HK-2 (cell line): ENCODE measurements around the gene TMEM200B.
"Not testable (repeated sequence)": the region's sequence is repeated elsewhere in the genome, so short reads cannot be mapped to it uniquely, and the experiment has no call there.

Experiments used
- DNase-seq: peaks from one replicate; pipeline ENCODE4 v3.0.0-alpha.2; 2018; ENCODE audit not compliant: unreplicated experiment

TMEM200B gene

GRCh38 chr1:29123887-29124365, at the start of gene TMEM200B:
TSS of gene TMEM200B (minus strand) at chr1:29123903. CDS start at chr1:29121828, 2,075 bp downstream.
- peak; percentile 64 for DNase-seq

GRCh38 chr1:29172415-29172939, 48.8 kb upstream of the TMEM200B start:
- DNase-seq = no peak

GRCh38 chr1:29171521-29171920, 47.8 kb upstream of the TMEM200B start:
- DNase-seq = no peak

DNA sequence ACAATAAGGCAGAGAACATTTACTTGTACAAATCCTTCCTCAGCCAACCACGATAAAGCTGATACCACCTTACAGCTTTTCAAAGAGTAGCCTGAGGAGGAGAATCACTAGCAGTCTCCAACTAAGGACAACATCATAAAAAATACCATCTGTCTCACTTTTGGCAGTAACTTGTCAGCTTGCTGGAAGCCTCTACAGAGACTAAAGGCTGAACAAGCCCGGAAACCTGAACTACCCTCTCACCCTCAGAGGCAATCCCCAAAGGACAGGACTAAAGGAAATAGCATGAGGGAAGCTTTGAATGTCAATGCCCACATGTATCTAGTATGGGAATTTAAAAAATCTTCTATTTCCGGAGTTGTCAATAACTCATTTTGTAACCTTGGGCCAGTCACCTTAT, 47.4 kb upstream of the TMEM200B start:
- no peak for DNase-seq

GRCh38 chr1:29169976-29170375, 46.3 kb upstream of the TMEM200B start:
- DNase-seq = no peak

DNA sequence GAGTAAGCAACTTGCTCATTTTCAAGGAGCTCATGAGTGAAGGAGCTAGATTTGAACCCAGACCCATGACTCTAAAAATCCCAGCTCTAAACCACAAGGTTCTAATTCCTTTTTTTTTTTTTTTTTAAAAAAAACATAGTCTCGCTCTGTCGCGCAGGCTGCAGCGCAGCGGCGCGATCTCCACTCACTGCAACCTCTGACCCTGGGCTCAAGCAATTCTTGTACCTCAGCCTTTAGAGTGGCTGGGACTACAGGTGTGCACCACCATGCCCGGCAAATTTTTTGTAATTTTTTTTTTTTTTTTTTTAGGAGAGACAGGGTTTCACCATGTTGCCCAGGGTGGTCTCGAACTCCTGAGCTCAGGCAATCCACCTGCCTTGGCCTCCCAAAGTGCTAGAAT, 44.2 kb upstream of the TMEM200B start:
- no peak for DNase-seq

DNA sequence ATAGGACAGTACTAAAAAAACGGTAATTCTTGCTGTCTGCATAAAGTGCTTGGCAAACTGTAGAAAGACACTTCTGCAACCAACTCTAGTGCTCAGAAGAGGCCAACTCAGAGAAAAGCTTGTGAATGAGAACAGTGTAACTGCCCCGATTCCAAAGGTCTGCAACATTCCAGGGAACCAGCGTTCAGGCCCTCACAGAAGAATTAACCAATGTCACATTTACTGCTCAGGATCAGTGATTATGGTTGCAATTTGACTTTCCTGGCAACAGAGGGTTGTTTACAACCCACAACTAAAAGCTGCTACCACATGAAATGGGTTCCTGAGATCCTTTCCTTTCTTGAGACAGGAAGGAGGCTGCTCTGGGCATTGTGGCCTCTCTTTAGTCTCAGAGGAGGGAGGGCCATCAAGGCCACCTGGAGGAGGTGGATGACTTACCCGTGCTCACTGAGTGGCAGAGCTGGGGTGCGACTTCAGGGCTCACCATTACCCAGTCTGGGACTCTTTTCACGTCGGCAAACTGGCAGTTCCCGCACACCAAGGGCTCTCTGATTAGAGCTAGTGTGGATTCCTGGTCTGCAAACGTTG, 42.7 kb upstream of the TMEM200B start:
- DNase-seq = no peak

DNA sequence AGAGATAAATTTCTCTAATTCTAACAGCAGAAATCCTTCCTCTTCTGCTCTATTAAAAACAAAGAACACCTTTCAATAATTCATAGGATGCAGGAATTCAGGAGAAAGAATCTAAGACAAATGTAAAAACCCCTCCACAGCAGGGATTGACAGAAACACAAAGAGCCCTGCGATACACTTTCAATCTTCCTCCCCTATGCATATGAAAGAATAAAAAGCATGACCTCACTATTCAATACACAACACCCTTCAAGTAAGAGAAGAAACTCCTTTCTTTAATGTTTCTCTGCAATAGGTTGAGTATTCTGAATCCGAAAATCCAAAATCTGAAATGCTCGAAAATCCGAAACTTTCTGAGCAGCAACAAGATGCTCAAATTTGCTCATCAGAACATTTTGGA, 40.9 kb upstream of the TMEM200B start:
- no peak for DNase-seq

DNA sequence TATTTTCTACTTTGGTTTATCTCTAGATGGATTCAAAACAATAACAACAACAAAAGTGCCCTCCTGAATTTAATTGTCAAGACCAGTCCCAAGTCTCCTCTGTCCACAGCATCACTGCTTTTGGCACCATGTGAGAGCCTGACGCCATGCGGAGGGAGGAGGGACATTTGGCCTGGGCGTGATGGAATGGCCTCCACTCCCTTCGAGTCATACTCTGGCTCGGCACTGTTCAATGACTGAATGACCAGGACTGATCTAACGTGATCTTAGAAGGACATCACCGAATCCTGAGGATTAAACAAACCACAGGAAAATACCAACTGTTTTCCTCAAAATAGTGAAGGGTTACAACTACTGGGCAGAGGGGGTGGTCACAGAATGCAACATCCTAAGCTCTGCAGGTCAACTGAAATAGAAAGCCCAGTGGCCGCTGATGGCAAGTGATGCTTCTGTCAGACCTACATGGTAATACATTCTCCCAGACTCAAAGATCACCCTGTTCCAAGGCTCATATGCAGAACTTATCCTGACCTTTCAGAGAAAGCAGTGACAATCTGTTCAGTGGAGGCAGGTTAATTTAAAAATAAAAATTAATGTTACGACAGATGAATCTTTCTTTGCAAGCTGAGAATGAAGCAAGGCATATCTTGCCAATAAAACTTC, 38.9 kb upstream of the TMEM200B start:
- no peak for DNase-seq

GRCh38 chr1:29162025-29162424, 38.3 kb upstream of the TMEM200B start:
- DNase-seq = no peak

GRCh38 chr1:29159773-29160172, 36.1 kb upstream of the TMEM200B start:
- no peak for DNase-seq

DNA sequence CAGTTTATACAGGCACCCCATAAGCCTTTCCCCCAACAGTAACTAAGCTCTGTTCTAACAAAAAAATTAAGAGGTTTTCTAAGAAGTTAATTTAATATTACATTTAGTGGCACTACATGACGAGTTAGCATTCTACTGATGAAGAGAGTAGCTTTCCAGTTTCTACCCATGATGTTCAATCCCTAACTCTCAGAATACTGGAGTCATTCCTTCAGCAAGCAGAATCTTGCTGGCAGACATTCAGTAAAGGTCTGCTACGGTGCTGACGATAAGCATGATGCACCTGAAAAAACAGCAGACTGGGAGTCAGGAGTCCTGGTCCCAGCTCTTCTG, 33.5 kb upstream of the TMEM200B start:
- DNase-seq = no peak

DNA sequence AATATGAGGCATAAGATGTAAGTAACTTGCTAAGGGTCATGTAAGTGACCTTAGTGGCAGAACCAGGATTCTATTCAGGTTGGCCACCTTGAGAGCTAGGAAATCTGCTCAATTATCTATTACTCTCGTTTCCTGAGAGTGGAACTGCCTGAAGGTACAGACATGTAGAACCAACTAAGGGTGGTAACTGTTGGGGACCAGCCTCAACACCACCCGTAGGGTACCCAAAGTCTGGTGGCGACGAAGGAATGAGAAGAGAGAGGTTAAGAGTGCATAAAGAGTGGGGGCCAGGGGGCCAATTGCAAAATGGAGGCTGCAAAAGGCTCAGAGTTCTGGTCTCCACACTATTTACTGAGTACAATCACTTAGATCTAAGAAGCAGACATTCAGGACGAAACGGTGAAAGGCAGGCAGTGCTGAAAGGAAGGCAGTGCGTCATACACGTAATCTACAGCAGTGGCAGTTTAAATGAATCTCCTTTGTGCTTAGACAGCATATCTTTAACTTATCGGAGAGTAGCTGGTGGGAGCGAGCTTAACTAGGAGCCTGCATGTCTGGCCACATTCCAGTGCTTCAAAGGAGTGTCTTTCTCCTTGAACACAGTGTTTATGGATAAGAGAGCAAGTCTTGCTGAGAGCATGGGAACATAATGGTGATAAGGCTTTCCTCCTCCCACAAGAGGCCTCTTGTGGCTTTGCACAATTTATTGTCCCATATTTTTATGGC, 33.0 kb upstream of the TMEM200B start:
- no peak for DNase-seq

- no peak for DNase-seq
These were observed 28.5 kb upstream of the TMEM200B start for GRCh38 chr1:29152046-29152805.

- not testable (repeated sequence) for DNase-seq
These were observed 26.6 kb upstream of the TMEM200B start for GRCh38 chr1:29150346-29150745.

DNA sequence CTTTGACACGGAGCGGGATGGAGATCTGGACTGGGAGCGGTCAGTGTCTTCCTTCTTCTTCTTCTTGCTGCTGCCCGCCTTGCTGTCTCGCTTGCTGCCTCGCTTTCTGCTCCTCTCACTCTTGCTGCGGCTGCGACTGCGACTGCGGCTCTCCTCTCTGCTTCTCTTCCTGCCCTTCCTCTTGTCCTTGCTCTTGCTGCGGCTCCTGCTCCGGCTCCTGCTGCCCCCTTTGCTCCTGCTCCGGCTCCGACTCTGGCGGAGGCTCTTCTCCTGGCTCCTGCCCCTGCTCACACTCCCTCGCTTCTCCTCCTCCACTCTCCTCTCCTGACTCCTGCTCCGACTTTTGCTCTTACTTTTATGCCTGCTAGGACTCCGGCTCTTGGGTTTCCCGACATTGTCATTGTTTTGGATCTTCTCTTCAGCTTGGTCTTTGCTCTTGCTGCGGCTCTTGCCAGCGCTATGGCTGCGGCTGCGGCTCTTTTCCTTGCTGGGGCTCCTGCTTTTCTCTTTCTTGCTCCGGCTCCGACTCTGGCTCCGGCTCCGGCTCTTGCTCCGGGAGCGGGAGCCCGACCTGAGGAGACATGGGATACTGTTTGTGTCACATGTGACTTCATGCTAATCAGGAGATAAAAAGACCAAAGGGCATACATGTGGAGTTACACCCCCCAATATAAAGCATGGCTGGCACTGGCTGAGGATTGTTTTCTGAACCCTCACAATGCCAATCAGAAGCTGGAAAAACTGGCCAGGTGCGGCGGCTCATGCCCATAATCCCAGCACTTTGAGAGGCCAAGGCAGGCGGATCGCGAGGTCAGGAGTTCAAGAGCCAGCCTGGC, 25.2 kb upstream of the TMEM200B start:
- no peak for DNase-seq

DNA sequence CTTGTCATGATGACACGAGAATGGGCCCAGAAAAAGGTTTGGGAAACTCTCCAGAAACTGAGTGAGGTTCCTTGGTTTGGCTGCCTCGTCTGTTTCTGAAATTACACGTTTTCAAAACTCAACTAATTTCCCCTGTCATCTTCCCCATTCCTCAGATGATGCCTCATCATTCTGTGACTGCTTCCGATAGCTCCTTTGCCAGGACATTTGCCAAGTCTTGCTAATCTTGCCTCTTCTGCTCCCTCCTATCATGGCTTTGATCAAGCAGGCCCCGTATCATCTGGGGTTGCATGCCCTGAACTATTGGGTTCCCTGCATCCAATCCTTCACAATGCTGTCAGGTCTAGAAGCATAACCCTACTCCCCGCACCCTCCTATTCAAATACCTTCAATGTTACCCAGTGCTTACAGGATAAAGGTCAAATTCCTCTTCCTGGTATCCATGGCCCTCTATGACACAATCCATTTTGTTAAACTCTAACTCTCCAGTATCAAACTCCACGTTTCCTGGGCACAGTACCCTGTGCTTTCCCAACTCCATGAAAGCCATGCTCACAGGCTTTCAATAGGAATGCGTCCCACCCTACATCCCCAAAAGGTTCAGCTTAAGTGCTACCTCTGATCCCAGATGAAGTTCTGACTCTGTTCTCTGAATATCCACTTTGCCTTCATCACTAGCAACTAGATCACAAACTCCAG, 22.2 kb upstream of the TMEM200B start:
- DNase-seq = no peak

DNA sequence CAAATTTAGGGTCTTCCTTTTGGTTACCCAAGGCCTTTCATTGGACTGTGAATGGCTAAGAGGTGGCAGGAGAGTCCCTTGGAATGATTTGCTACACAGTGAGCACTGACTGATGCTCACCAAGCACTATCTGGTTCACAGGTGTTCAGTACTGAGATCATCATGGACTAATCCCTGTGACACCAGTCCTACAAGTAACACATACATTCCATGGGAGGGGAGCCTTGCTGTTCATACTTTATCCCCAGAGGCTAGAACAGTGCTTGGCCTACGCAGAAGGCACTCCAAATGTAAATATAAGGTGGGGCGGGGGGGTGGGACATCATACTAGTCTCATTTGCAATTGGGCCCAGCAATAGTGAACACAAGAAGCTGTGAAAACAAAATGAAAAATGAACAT, 20.5 kb upstream of the TMEM200B start:
- DNase-seq = no peak

DNA sequence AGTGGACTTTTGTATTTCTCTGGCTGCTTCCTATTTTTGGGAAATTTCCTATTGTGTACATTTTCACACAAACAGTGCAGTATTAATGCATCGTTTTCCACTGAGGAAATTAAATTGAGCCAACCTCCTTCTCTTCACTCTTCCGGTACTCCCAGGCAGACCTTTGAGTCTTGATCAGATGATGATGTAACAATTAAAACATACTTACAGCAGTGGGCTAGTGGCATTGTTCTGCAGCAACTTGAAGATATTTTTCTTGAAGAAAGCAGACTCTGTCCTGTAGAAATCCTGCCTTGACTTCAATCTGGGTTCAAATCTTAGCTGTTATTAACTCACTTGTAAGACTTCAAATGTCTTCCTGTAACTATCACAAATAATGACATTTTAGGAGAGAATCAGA, 19.0 kb upstream of the TMEM200B start:
- DNase-seq = no peak

DNA sequence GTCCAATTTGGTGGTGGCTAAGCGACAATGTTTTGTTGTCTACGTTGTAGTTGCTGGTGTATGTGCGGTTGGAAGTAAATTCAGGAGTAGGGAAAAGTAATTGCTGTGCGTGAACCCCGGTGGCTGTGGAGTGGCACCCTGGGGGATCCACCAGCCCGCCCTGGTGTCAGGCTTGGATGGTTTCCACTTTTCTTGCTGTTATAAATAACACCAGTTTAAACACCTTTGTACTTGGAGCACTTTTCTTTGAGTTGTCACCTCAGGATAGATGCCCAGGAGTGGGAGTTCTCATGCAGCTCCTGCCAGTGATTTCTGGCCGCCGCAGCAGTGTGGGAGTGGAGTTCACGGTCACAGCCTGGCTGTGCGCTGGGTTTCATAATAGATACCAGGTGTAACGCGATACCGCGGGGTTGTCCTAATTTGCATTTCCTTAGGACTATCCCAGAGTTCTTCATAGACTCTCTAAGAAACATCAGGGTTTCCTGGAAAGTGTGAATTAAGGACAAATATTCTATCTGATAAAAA, 12.8 kb upstream of the TMEM200B start:
- no peak for DNase-seq

DNA sequence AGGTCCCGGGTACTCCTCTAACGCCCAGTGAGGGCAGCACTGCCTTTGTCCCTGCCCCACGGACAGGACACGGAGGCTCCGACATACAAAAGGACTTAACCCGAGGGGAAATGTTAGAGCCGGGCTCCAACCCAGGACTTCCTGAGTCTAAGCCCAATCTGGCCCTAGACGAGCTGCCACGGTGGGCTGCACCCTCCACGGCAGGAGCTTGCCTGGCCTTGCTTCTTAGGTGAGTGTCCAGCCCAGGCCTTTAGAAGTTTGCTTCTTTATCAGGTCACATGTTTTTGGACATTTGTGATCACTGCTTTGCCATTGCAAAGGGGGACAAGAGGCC, 11.0 kb upstream of the TMEM200B start:
- DNase-seq = no peak
